ENCODE results near the gene UCP1.

UCP1 gene

DNA sequence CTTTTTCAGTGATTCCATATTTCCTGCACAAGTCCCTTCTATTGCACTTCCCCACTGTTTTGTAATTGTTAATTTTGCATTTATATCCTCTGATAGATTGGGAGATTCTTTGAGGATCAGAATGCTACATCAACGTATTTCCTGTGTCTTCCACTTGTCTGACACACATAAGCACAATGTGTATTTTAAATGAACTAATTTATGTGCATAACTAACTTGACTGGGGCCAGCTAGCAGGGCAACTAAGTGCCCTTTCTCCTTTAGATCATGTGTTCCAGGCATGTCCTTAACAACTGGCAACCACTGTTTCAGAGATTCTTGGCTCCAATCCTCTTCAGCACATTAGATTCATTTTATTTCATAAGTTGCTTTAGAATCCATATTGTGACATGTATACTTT, 15.7 kb upstream of the UCP1 start:
- Histone ChIP-seq H2BK12ac (ENCODE audit: low read length in 2 of 2) (no peak overlapping the region), H2BK120ac (ENCODE audit: low read depth, low read length) (no peak overlapping the region), H3K36me3 (ENCODE audit: control insufficient read depth in 1 of 2, insufficient read depth in 2 of 2, low read depth in 1 of 2, low read length in 2 of 2) (no peaks in the 10 kb centered on the region), H3K79me1 (replicated peaks; ENCODE audit: low read length, poor library complexity, severe bottlenecking) (no peaks in the 10 kb centered on the region), H3K9ac (ENCODE audit: low read length) (no peak overlapping the region), H3K9me3 (ENCODE audit: control insufficient read depth, low read length) (no peaks in the 10 kb centered on the region), H2BK15ac (ENCODE audit: low read depth, poor library complexity, severe bottlenecking) (no peak overlapping the region), H4K8ac (ENCODE audit: low read length) (no peak overlapping the region), H4K91ac (ENCODE audit: low read length) (no peak overlapping the region), H2AFZ (ENCODE audit: low read depth, low read length) (no peak overlapping the region), H3K18ac (ENCODE audit: low read depth in 1 of 2, low read length in 2 of 2) (no peak overlapping the region), H2BK5ac (ENCODE audit: low read depth, low read length, poor library complexity, severe bottlenecking) (no peak overlapping the region), H3K4me3 (ENCODE audit: insufficient read depth in 1 of 2, low read depth in 1 of 2, low read length in 2 of 2) (no peak overlapping the region), H3K23ac (ENCODE audit: low read length in 2 of 2) (no peak overlapping the region), H3K4me2 (ENCODE audit: low read length, poor library complexity, severe bottlenecking) (no peak overlapping the region), H3K14ac (ENCODE audit: low read length in 2 of 2) (no peak overlapping the region), H3K27ac (ENCODE audit: low read length, poor library complexity, severe bottlenecking) (no peak overlapping the region), H3K27me3 (ENCODE audit: control insufficient read depth in 1 of 2, insufficient read depth in 1 of 2, low read length in 2 of 2) (peaks cover 3 to 28% of the 10 kb centered on the region in 2 experiments), H2AK5ac (ENCODE audit: low read length, severe bottlenecking) (no peak overlapping the region), H3K4me1 (ENCODE audit: control insufficient read depth, insufficient read depth, low read depth, low read length) (no peaks in the 10 kb centered on the region), H3K4ac (ENCODE audit: low read depth in 1 of 2, low read length in 2 of 2) (no peak overlapping the region)
- 11% methylated on average over 1 of the region's 1 CpG for WGBS
- no peak for DNase-seq

- H3K27me3 ChIP-seq (ENCODE audit: control insufficient read depth in 1 of 2, insufficient read depth in 1 of 2, low read length in 2 of 2), result peaks cover 6 to 46% of the 10 kb centered on the region in 2 experiments
- DNase-seq, result peak; percentile 18
- WGBS, result 50% methylated on average over 2 of the region's 3 CpGs
- no peak overlapping the region for H2BK15ac ChIP-seq (ENCODE audit: low read depth, poor library complexity, severe bottlenecking)
- no peak overlapping the region for H3K27ac ChIP-seq (ENCODE audit: low read length, poor library complexity, severe bottlenecking)
- H3K4me1 ChIP-seq (ENCODE audit: control insufficient read depth, insufficient read depth, low read depth, low read length), result peaks cover 2% of the 10 kb centered on the region
- H4K8ac ChIP-seq (ENCODE audit: low read length), result no peak overlapping the region
- H3K36me3 ChIP-seq (ENCODE audit: control insufficient read depth in 1 of 2, insufficient read depth in 2 of 2, low read depth in 1 of 2, low read length in 2 of 2), result no peaks in the 10 kb centered on the region
- no peak overlapping the region for H2BK120ac ChIP-seq (ENCODE audit: low read depth, low read length)
- H3K9me3 ChIP-seq (ENCODE audit: control insufficient read depth, low read length), result no peaks in the 10 kb centered on the region
- no peak overlapping the region for H2BK12ac ChIP-seq (ENCODE audit: low read length in 2 of 2)
- H3K18ac ChIP-seq (ENCODE audit: low read depth in 1 of 2, low read length in 2 of 2), result no peak overlapping the region
- no peak overlapping the region for H3K4me2 ChIP-seq (ENCODE audit: low read length, poor library complexity, severe bottlenecking)
- no peaks in the 10 kb centered on the region for H3K79me1 ChIP-seq (replicated peaks; ENCODE audit: low read length, poor library complexity, severe bottlenecking)
- no peak overlapping the region for H2AFZ ChIP-seq (ENCODE audit: low read depth, low read length)
- no peak overlapping the region for H4K91ac ChIP-seq (ENCODE audit: low read length)
- H3K4ac ChIP-seq (ENCODE audit: low read depth in 1 of 2, low read length in 2 of 2), result no peak overlapping the region
- H3K9ac ChIP-seq (ENCODE audit: low read length), result no peak overlapping the region
- no peak overlapping the region for H3K14ac ChIP-seq (ENCODE audit: low read length in 2 of 2)
- H2BK5ac ChIP-seq (ENCODE audit: low read depth, low read length, poor library complexity, severe bottlenecking), result no peak overlapping the region
- no peak overlapping the region for H3K23ac ChIP-seq (ENCODE audit: low read length in 2 of 2)
- no peak overlapping the region for H2AK5ac ChIP-seq (ENCODE audit: low read length, severe bottlenecking)
- no peak overlapping the region for H3K4me3 ChIP-seq (ENCODE audit: insufficient read depth in 1 of 2, low read depth in 1 of 2, low read length in 2 of 2)
Observed at GRCh38 chr4:140581078-140581477, 12.3 kb upstream of the UCP1 start.

- H2BK120ac ChIP-seq (ENCODE audit: low read depth, low read length), result no peak overlapping the region
- no peak overlapping the region for H3K27ac ChIP-seq (ENCODE audit: low read length, poor library complexity, severe bottlenecking)
- no peak overlapping the region for H4K91ac ChIP-seq (ENCODE audit: low read length)
- no peak overlapping the region for H2AK5ac ChIP-seq (ENCODE audit: low read length, severe bottlenecking)
- no peak for DNase-seq
- no peak overlapping the region for H2AFZ ChIP-seq (ENCODE audit: low read depth, low read length)
- H2BK5ac ChIP-seq (ENCODE audit: low read depth, low read length, poor library complexity, severe bottlenecking), result no peak overlapping the region
- WGBS, result 85% methylated on average over 24 of the region's 27 CpGs
- no peaks in the 10 kb centered on the region for H3K9me3 ChIP-seq (ENCODE audit: control insufficient read depth, low read length)
- H3K27me3 ChIP-seq (ENCODE audit: control insufficient read depth in 1 of 2, insufficient read depth in 1 of 2, low read length in 2 of 2), result peaks cover 6 to 55% of the 10 kb centered on the region in 2 experiments
- H3K14ac ChIP-seq (ENCODE audit: low read length in 2 of 2), result no peak overlapping the region
- no peak overlapping the region for H2BK15ac ChIP-seq (ENCODE audit: low read depth, poor library complexity, severe bottlenecking)
- H3K18ac ChIP-seq (ENCODE audit: low read depth in 1 of 2, low read length in 2 of 2), result no peak overlapping the region
- no peak overlapping the region for H4K8ac ChIP-seq (ENCODE audit: low read length)
- H3K23ac ChIP-seq (ENCODE audit: low read length in 2 of 2), result no peak overlapping the region
- H3K4me3 ChIP-seq (ENCODE audit: insufficient read depth in 1 of 2, low read depth in 1 of 2, low read length in 2 of 2), result no peak overlapping the region
- H2BK12ac ChIP-seq (ENCODE audit: low read length in 2 of 2), result no peak overlapping the region
- no peak overlapping the region for H3K4me2 ChIP-seq (ENCODE audit: low read length, poor library complexity, severe bottlenecking)
- no peak overlapping the region for H3K9ac ChIP-seq (ENCODE audit: low read length)
- peaks cover 2% of the 10 kb centered on the region for H3K4me1 ChIP-seq (ENCODE audit: control insufficient read depth, insufficient read depth, low read depth, low read length)
- no peaks in the 10 kb centered on the region for H3K79me1 ChIP-seq (replicated peaks; ENCODE audit: low read length, poor library complexity, severe bottlenecking)
- H3K36me3 ChIP-seq (ENCODE audit: control insufficient read depth in 1 of 2, insufficient read depth in 2 of 2, low read depth in 1 of 2, low read length in 2 of 2), result no peaks in the 10 kb centered on the region
- H3K4ac ChIP-seq (ENCODE audit: low read depth in 1 of 2, low read length in 2 of 2), result no peak overlapping the region
Observed at GRCh38 chr4:140579278-140579677, 10.5 kb upstream of the UCP1 start.

DNA sequence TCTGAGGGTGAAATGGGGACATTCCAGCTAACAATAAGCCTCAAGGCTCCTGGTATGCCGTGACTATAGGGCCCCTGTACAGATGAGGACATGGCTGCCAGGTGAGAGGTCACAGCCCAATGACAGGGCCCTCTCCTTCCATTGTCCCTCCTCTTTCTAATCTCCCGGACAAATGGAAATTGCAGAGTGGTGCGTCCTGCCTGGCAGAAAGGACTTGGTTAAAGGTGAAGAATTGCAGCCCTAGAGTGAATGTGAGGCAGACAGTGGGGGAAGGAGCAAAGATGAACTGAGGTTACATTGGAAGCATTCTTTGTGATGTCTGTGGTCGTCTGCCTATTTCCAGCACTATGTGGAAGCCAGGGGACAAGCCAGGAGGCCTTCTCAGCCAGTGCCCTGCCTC, 6.7 kb upstream of the UCP1 start:
- Histone ChIP-seq H3K23ac (ENCODE audit: low read length in 2 of 2) (no peak overlapping the region), H2AFZ (ENCODE audit: low read depth, low read length) (no peak overlapping the region), H3K4me1 (ENCODE audit: control insufficient read depth, insufficient read depth, low read depth, low read length) (peaks cover 2% of the 10 kb centered on the region), H2AK5ac (ENCODE audit: low read length, severe bottlenecking) (no peak overlapping the region), H3K27me3 (ENCODE audit: control insufficient read depth in 1 of 2, insufficient read depth in 1 of 2, low read length in 2 of 2) (peaks cover 25 to 67% of the 10 kb centered on the region in 2 experiments), H3K36me3 (ENCODE audit: control insufficient read depth in 1 of 2, insufficient read depth in 2 of 2, low read depth in 1 of 2, low read length in 2 of 2) (no peaks in the 10 kb centered on the region), H2BK120ac (ENCODE audit: low read depth, low read length) (no peak overlapping the region), H2BK5ac (ENCODE audit: low read depth, low read length, poor library complexity, severe bottlenecking) (no peak overlapping the region), H4K91ac (ENCODE audit: low read length) (no peak overlapping the region), H3K14ac (ENCODE audit: low read length in 2 of 2) (no peak overlapping the region), H3K4me2 (ENCODE audit: low read length, poor library complexity, severe bottlenecking) (no peak overlapping the region), H4K8ac (ENCODE audit: low read length) (no peak overlapping the region), H3K9me3 (ENCODE audit: control insufficient read depth, low read length) (peaks cover 19% of the 10 kb centered on the region), H3K79me1 (replicated peaks; ENCODE audit: low read length, poor library complexity, severe bottlenecking) (no peaks in the 10 kb centered on the region), H2BK12ac (ENCODE audit: low read length in 2 of 2) (no peak overlapping the region), H3K4ac (ENCODE audit: low read depth in 1 of 2, low read length in 2 of 2) (no peak overlapping the region), H3K18ac (ENCODE audit: low read depth in 1 of 2, low read length in 2 of 2) (no peak overlapping the region), H3K9ac (ENCODE audit: low read length) (no peak overlapping the region), H3K27ac (ENCODE audit: low read length, poor library complexity, severe bottlenecking) (no peak overlapping the region), H3K4me3 (ENCODE audit: insufficient read depth in 1 of 2, low read depth in 1 of 2, low read length in 2 of 2) (no peak overlapping the region), H2BK15ac (ENCODE audit: low read depth, poor library complexity, severe bottlenecking) (no peak overlapping the region)
- no peak for DNase-seq
- 75% methylated on average over 4 of the region's 4 CpGs for WGBS
